Loucy (cell line): ENCODE results near the gene ANTXR2.

Source experiments
- H2AFZ ChIP-seq: fragments of 200-600 bp; sonication (generic); 2 replicates; pipeline ENCODE4 v1.6.0; 2016; ENCODE audit warnings: antibody characterized with exemption, mild to moderate bottlenecking, low read length, moderate library complexity
- H3F3A ChIP-seq: fragments of 200-600 bp; 2 replicates; pipeline ENCODE4 v1.6.0; 2016; ENCODE audit warnings: antibody characterized with exemption, low read depth, mild to moderate bottlenecking
- H3K27me3 ChIP-seq: fragments of 200-600 bp; sonication (generic); 2 replicates; pipeline ENCODE4 v1.6.1; 2014; ENCODE audit warnings: low read length, mild to moderate bottlenecking; ENCODE audit not compliant: insufficient read depth, poor library complexity, severe bottlenecking
- H3K36me3 ChIP-seq: fragments of 200-600 bp; sonication (generic); 2 replicates; pipeline ENCODE4 v1.6.1; 2016; ENCODE audit warnings: low read length; ENCODE audit not compliant: insufficient read depth
- H3K4me1 ChIP-seq: fragments of 200-600 bp; sonication (generic); 2 replicates; pipeline ENCODE4 v1.5.1; 2014; ENCODE audit warnings: low read length, mild to moderate bottlenecking; ENCODE audit not compliant: insufficient read depth, poor library complexity, severe bottlenecking
- H3K4me2 ChIP-seq: fragments of 200-600 bp; sonication (generic); 2 replicates; pipeline ENCODE4 v1.6.0; 2014; ENCODE audit warnings: antibody characterized with exemption, low read length, low read depth, mild to moderate bottlenecking; ENCODE audit not compliant: poor library complexity, severe bottlenecking
- H3K4me3 ChIP-seq: fragments of 200-600 bp; sonication (generic); 2 replicates; pipeline ENCODE4 v1.5.1; 2014; ENCODE audit warnings: low read length, mild to moderate bottlenecking, mixed read lengths; ENCODE audit not compliant: poor library complexity, severe bottlenecking
- H3K79me2 ChIP-seq: fragments of 200-600 bp; sonication (generic); 2 replicates; pipeline ENCODE4 v1.6.1; 2014; ENCODE audit warnings: low read length; ENCODE audit not compliant: insufficient read depth
- H3K9ac ChIP-seq: fragments of 200-600 bp; sonication (generic); 2 replicates; pipeline ENCODE4 v1.6.0; 2014; ENCODE audit warnings: mild to moderate bottlenecking, low read depth, low read length, moderate library complexity; ENCODE audit not compliant: poor library complexity, severe bottlenecking
- H3K9me2 ChIP-seq: fragments of 200-600 bp; sonication (generic); replicated peaks from 2 replicates; pipeline ENCODE4 v1.6.1; 2016; ENCODE audit warnings: low read depth, low read length, mixed read lengths
- H3K9me3 ChIP-seq: fragments of 200-600 bp; sonication (generic); 2 replicates; pipeline ENCODE4 v1.6.1; 2014; ENCODE audit warnings: mild to moderate bottlenecking, antibody characterized with exemption, low read length, low read depth; ENCODE audit not compliant: insufficient read depth
- H4K20me1 ChIP-seq: fragments of 200-600 bp; sonication (generic); 2 replicates; pipeline ENCODE4 v1.6.0; 2014; ENCODE audit warnings: antibody characterized with exemption, low read length, mild to moderate bottlenecking; ENCODE audit not compliant: insufficient read depth, poor library complexity, severe bottlenecking
- EZH2phosphoT487 ChIP-seq: fragments of 200-600 bp; IDR thresholded peaks from 2 replicates; pipeline ENCODE4 v1.6.1; 2018; ENCODE audit warnings: antibody characterized with exemption, mild to moderate bottlenecking, moderate library complexity, borderline replicate concordance
- TF ChIP-seq, protein P1 (sequence below): fragments of 200-600 bp; sonication (generic); conservative IDR thresholded peaks from 2 replicates; pipeline ENCODE4 v1.5.1; 2014; ENCODE audit warnings: mild to moderate bottlenecking, antibody characterized with exemption, low read length

Gene ANTXR2

DNA sequence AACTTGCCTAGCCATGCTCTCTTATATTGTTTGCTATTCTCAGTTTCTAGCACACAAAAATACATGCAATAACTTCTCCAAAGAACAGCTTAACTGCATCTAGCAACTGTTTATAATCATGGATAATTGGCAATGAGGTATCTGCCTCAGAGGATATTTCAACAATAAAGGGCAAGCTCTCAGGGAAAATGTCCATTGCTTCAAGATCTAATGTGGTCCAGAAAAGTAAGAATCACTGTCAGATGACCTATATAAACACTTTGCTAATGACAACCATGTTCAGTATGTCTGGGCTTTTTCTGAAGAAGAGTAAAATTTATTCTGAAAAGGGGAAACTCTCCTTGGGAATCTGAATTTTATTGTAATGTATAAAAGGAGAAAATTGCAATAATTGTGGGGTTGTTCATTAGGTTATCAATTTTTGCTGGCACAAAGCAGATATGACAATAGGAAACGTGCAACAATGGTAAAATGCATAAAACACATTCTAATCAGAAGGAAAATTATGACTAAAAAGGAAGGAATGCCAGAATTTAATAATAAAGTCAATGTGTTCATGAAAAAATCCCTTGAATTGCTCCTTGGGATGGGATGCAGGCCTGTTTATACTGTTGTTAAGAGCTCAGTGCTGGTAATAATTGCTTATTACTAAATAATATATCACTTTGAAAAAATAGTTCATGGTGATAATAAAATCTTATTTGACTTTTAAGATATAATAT is 90.3 kb downstream of the ANTXR2 start:
- Histone ChIP-seq H3K36me3 (peaks cover 73% of the 10 kb centered on the region), H3K9ac (no peak overlapping the region), H3K9me3 (no peaks in the 10 kb centered on the region), H3K27me3 (no peaks in the 10 kb centered on the region), H3K4me2 (no peak overlapping the region), H2AFZ (no peak overlapping the region), H3F3A (no peaks in the 10 kb centered on the region), H3K4me3 (no peak overlapping the region), H3K9me2 (no peaks in the 10 kb centered on the region), H3K4me1 (peaks cover 5% of the 10 kb centered on the region), H4K20me1 (peaks cover 5% of the 10 kb centered on the region), H3K79me2 (peaks cover 27% of the 10 kb centered on the region)
- TF ChIP-seq, protein P1, sequence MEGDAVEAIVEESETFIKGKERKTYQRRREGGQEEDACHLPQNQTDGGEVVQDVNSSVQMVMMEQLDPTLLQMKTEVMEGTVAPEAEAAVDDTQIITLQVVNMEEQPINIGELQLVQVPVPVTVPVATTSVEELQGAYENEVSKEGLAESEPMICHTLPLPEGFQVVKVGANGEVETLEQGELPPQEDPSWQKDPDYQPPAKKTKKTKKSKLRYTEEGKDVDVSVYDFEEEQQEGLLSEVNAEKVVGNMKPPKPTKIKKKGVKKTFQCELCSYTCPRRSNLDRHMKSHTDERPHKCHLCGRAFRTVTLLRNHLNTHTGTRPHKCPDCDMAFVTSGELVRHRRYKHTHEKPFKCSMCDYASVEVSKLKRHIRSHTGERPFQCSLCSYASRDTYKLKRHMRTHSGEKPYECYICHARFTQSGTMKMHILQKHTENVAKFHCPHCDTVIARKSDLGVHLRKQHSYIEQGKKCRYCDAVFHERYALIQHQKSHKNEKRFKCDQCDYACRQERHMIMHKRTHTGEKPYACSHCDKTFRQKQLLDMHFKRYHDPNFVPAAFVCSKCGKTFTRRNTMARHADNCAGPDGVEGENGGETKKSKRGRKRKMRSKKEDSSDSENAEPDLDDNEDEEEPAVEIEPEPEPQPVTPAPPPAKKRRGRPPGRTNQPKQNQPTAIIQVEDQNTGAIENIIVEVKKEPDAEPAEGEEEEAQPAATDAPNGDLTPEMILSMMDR, result no peak
- no peak for TF ChIP-seq EZH2phosphoT487

GRCh38 chr4:79980448-79980847 is 92.6 kb downstream of the ANTXR2 start:
- Histone ChIP-seq H4K20me1 (no peaks in the 10 kb centered on the region), H3K9me3 (no peaks in the 10 kb centered on the region), H3K4me1 (peaks cover 5% of the 10 kb centered on the region), H3K36me3 (peaks cover 85% of the 10 kb centered on the region), H3K9ac (no peak overlapping the region), H3F3A (no peaks in the 10 kb centered on the region), H3K4me2 (no peak overlapping the region), H3K9me2 (no peaks in the 10 kb centered on the region), H3K79me2 (peaks cover 4% of the 10 kb centered on the region), H2AFZ (no peak overlapping the region), H3K27me3 (no peaks in the 10 kb centered on the region), H3K4me3 (no peak overlapping the region)
- TF ChIP-seq, protein P1, result no peak
- no peak for TF ChIP-seq EZH2phosphoT487

DNA sequence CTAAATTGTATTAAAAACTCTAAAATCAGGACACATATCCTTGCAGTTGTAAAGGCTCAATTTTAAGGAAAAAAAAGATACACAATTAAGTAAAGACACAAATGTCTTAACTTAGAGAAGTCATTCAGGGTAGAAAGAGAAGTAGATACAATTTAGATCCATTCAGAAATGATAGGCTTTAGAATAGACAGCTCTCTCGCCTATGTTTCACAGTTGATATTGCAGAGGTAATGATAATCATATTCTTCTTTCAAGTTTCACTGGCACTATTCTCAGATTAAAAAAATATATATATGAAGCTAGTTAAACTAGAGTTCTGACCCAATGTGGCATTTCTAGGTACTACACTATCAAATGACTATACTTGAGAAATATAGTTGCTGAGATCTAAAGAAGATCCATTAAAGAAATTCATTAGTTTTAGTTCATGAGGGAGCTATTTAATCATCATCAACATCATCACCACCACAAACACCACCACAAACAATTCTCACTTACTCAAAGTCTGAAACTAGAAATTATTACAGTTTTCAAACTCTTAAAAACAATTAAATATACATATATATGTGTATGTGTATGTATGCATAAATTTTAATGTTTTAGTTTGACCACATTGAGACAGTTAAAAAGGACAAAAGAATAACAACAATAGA is 93.1 kb downstream of the ANTXR2 start:
- Histone ChIP-seq H3K4me1 (peaks cover 5% of the 10 kb centered on the region), H3F3A (no peaks in the 10 kb centered on the region), H3K27me3 (no peaks in the 10 kb centered on the region), H4K20me1 (no peaks in the 10 kb centered on the region), H3K4me3 (no peak overlapping the region), H3K9me2 (no peaks in the 10 kb centered on the region), H3K9me3 (no peaks in the 10 kb centered on the region), H3K36me3 (peaks cover 90% of the 10 kb centered on the region), H3K9ac (no peak overlapping the region), H3K4me2 (no peak overlapping the region), H3K79me2 (no peaks in the 10 kb centered on the region; the same call in 1 of the 2 replicates), H2AFZ (no peak overlapping the region)
- TF ChIP-seq, protein P1, result no peak
- TF ChIP-seq EZH2phosphoT487, result no peak
